Brain microvascular endothelial cell (primary cell): ENCODE measurements around the gene AIFM2.

ENCODE experiments used
- DNase-seq: peaks from one replicate; pipeline ENCODE4 v3.0.0-alpha.2; 2020
- H3K27ac ChIP-seq: fragments of 250-450 bp; sonication (Bioruptor Pico); 2 replicates; pipeline ENCODE4 v1.5.1; 2020; ENCODE audit warnings: mild to moderate bottlenecking, moderate library complexity
- H3K27me3 ChIP-seq: fragments of 250-450 bp; sonication (Bioruptor Pico); replicated peaks from 2 replicates; pipeline ENCODE4 v1.5.1; 2020; ENCODE audit warnings: mild to moderate bottlenecking
- H3K36me3 ChIP-seq: fragments of 250-450 bp; sonication (Bioruptor Pico); replicated peaks from 2 replicates; pipeline ENCODE4 v1.5.1; 2020; ENCODE audit warnings: mild to moderate bottlenecking
- H3K4me3 ChIP-seq: 2 replicates; pipeline ENCODE4 v1.5.1; 2011; ENCODE audit warnings: low read depth, mild to moderate bottlenecking, control low read depth, low read length, moderate library complexity
- CTCF ChIP-seq: IDR thresholded peaks from 2 replicates; pipeline ENCODE4 v1.5.1; 2011; ENCODE audit warnings: low read depth, mild to moderate bottlenecking, moderate library complexity, low read length, control low read depth, inconsistent platforms; ENCODE audit errors: missing control alignments
- in situ Hi-C: cut with HindIII; loops from 2 replicates; pipeline ENCODE4 v1.10.0; 2017; ENCODE audit warnings: low sequenced_read_pairs, low pct_ligation_motif_present

Gene AIFM2

GRCh38 chr10:70130878-70131559 is 1.6 kb downstream of the AIFM2 start:
- no peak overlapping the region for H3K4me3 ChIP-seq
- no peaks in the 10 kb centered on the region for H3K27me3 ChIP-seq
- H3K36me3 ChIP-seq = no peaks in the 10 kb centered on the region
- H3K27ac ChIP-seq = no peak overlapping the region
- DNase-seq = peak; percentile 14
- in situ Hi-C loops = no loop called here
- no peak for TF ChIP-seq CTCF

GRCh38 chr10:70126700-70127395 is 5.8 kb downstream of the AIFM2 start:
- TF ChIP-seq CTCF = no peak
- in situ Hi-C loops = no loop called here
- no peak overlapping the region for H3K27ac ChIP-seq
- no peak for DNase-seq
- no peaks in the 10 kb centered on the region for H3K36me3 ChIP-seq
- no peak overlapping the region for H3K4me3 ChIP-seq
- H3K27me3 ChIP-seq = no peaks in the 10 kb centered on the region

GRCh38 chr10:70125918-70126552 is 6.6 kb downstream of the AIFM2 start:
- H3K4me3 ChIP-seq = no peak overlapping the region

GRCh38 chr10:70124918-70125317 is 7.7 kb downstream of the AIFM2 start:
- in situ Hi-C loops = no loop called here
- no peak for TF ChIP-seq CTCF
- Histone ChIP-seq H3K27ac (no peak overlapping the region), H3K4me3 (no peak overlapping the region), H3K27me3 (no peaks in the 10 kb centered on the region), H3K36me3 (no peaks in the 10 kb centered on the region)
- DNase-seq = no peak

More at GRCh38 chr10:70125918-70126552, 6.6 kb downstream of the AIFM2 start:
- no peak overlapping the region for H3K27ac ChIP-seq
- in situ Hi-C loops = no loop called here
- no peak for DNase-seq
- H3K36me3 ChIP-seq = no peaks in the 10 kb centered on the region
- H3K27me3 ChIP-seq = no peaks in the 10 kb centered on the region
- no peak for TF ChIP-seq CTCF

- TF ChIP-seq CTCF = no peak
- H3K27ac ChIP-seq = no peak overlapping the region
- no peaks in the 10 kb centered on the region for H3K36me3 ChIP-seq
- in situ Hi-C loops = no loop called here
- no peak overlapping the region for H3K4me3 ChIP-seq
- no peaks in the 10 kb centered on the region for H3K27me3 ChIP-seq
- DNase-seq = no peak
These were observed 8.2 kb downstream of the AIFM2 start for GRCh38 chr10:70124415-70124814.
